ENCODE data around the gene TADA2B. TPM values are rescaled to one million over a fixed set of nuclear protein-coding genes. Genes with fewer than 3 reads are reported as not detected.

TADA2B gene
- total and polyA plus RNA-seq, 2 donors (not counting 1 experiment from before 2014, with no cell fraction given): 13.6 to 38.5 TPM

DNA sequence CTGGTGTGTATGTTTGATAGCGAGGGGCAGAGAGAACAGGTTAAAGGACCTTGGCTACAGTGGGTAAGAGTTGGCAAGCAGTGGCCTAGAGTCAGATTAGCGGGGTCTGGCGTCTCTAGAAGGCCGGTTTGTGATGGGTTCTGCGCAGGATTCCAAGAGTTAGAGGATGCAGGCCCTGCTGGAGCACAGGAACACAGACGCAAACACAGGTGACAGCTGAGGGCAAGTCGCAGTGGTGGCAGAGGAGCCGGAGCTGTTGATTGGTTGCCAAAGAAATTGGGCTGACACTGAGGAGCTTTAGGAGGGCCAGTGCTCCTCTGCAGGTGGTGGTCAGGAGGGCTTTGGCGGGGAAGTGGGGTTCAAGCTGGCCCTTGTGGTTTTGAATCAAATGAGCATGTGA is 3.8 kb downstream of the TADA2B start:
- H2AFZ ChIP-seq (ENCODE audit: insufficient read depth, low read depth, low read length, poor library complexity, severe bottlenecking): no peak overlapping the region
- H3K27ac Mint-ChIP-seq: no peak overlapping the region
- H3K27ac ChIP-seq (ENCODE audit: low read length in 2 of 2): no peak overlapping the region
- no peak overlapping the region for H3K4me3 ChIP-seq (ENCODE audit: control extremely low read depth in 1 of 5, extremely low read depth in 1 of 5, insufficient read depth in 1 of 5, low read depth in 2 of 5, low read length in 4 of 5)
- peaks cover 1 to 13% of the 10 kb centered on the region in 2 experiments for H3K36me3 ChIP-seq (replicated peaks in 1 of 2; ENCODE audit: control extremely low read depth in 1 of 2, control insufficient read depth in 1 of 2, extremely low read depth in 1 of 2, insufficient read depth in 2 of 2, low read length in 1 of 2)
- no peaks in the 10 kb centered on the region for H3K9me3 Mint-ChIP-seq (ENCODE audit: insufficient read depth)
- no peak overlapping the region for H3K9ac ChIP-seq (ENCODE audit: low read length)
- WGBS (ENCODE audit: insufficient coverage): 89% methylated on average over 9 of the region's 9 CpGs
- H3K4me1 Mint-ChIP-seq: peaks cover 56% of the 10 kb centered on the region
- intact Hi-C loops (cut with micrococcal nuclease): no loop called here
- POLR2A ChIA-PET: interaction anchor here (0.6 kb wide), 1 partner anchor 327 kb away, joined by 3 read pairs; no protein-coding TSS in a partner anchor
- H4K20me1 ChIP-seq (ENCODE audit: control insufficient read depth, insufficient read depth, low read length, poor library complexity, severe bottlenecking): peaks cover 83% of the 10 kb centered on the region
- H3K4me3 Mint-ChIP-seq: peak overlapping the region; percentile 91
- H3K27me3 ChIP-seq (replicated peaks in 1 of 4; ENCODE audit: control extremely low read depth in 1 of 4, control insufficient read depth in 3 of 4, insufficient read depth in 4 of 4, low read length in 3 of 4): no peaks in the 10 kb centered on the region
- DNase-seq: no peak
- no peak overlapping the region for H3K4me2 ChIP-seq (replicated peaks; ENCODE audit: low read depth, low read length, poor library complexity, severe bottlenecking)
- H3K4me1 ChIP-seq (ENCODE audit: control insufficient read depth in 2 of 2, insufficient read depth in 2 of 2, low read length in 2 of 2): peaks cover 29 to 45% of the 10 kb centered on the region in 2 donors
- no peak for TF ChIP-seq EZH2 (IDR thresholded peaks at IDR 0.05; ENCODE audit: borderline replicate concordance, insufficient read depth, low read depth, low read length, poor library complexity, severe bottlenecking)
- TF ChIP-seq, protein P1, sequence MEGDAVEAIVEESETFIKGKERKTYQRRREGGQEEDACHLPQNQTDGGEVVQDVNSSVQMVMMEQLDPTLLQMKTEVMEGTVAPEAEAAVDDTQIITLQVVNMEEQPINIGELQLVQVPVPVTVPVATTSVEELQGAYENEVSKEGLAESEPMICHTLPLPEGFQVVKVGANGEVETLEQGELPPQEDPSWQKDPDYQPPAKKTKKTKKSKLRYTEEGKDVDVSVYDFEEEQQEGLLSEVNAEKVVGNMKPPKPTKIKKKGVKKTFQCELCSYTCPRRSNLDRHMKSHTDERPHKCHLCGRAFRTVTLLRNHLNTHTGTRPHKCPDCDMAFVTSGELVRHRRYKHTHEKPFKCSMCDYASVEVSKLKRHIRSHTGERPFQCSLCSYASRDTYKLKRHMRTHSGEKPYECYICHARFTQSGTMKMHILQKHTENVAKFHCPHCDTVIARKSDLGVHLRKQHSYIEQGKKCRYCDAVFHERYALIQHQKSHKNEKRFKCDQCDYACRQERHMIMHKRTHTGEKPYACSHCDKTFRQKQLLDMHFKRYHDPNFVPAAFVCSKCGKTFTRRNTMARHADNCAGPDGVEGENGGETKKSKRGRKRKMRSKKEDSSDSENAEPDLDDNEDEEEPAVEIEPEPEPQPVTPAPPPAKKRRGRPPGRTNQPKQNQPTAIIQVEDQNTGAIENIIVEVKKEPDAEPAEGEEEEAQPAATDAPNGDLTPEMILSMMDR (IDR thresholded peaks at IDR 0.05): no peak
- peaks cover 85% of the 10 kb centered on the region for H3K79me2 ChIP-seq (ENCODE audit: control insufficient read depth, insufficient read depth, low read length)
- no peak for ATAC-seq (ENCODE audit: low read depth)
- H3K27me3 Mint-ChIP-seq: no peaks in the 10 kb centered on the region
- H3K9me3 ChIP-seq (ENCODE audit: control extremely low read depth in 1 of 3, control insufficient read depth in 2 of 3, insufficient read depth in 1 of 3, low read length in 2 of 3): no peaks in the 10 kb centered on the region
- CTCF ChIA-PET: interaction anchor here (1.3 to 9.5 kb wide), 2 partner anchors 20 to 174 kb away, joined by 5 to 164 read pairs; partner anchors contain the start of gene GRPEL1

DNA sequence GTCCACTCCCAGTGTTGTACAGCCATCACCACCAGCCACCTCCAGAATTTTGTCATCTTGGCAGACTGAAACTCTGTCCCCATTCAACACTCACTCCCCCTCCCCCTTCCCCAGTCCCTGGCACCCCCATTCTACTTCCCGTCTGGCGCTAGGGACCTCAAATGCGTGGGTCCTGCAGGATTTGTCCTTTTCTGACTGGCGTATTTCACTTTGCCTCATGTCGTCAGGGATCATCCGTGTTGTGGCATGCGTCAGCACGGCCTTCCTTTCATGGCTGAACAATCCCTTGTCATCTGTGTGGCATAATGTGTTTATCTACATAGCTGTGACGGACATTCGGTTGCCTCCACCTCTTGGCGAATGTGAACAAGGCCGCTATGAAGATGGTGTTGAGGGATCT is 5.5 kb downstream of the TADA2B start:
- Histone ChIP-seq H3K4me2 (replicated peaks; ENCODE audit: low read depth, low read length, poor library complexity, severe bottlenecking) (no peak overlapping the region), H3K27ac (ENCODE audit: low read length in 2 of 2) (no peak overlapping the region), H3K9ac (ENCODE audit: low read length) (no peak overlapping the region), H3K79me2 (ENCODE audit: control insufficient read depth, insufficient read depth, low read length) (peaks cover 100% of the 10 kb centered on the region), H3K36me3 (replicated peaks in 1 of 2; ENCODE audit: control extremely low read depth in 1 of 2, control insufficient read depth in 1 of 2, extremely low read depth in 1 of 2, insufficient read depth in 2 of 2, low read length in 1 of 2) (peaks cover 2 to 25% of the 10 kb centered on the region in 2 experiments), H3K4me3 (ENCODE audit: control extremely low read depth in 1 of 5, extremely low read depth in 1 of 5, insufficient read depth in 1 of 5, low read depth in 2 of 5, low read length in 4 of 5) (no peak overlapping the region), H3K4me1 (ENCODE audit: control insufficient read depth in 2 of 2, insufficient read depth in 2 of 2, low read length in 2 of 2) (peaks cover 25 to 47% of the 10 kb centered on the region in 2 donors), H4K20me1 (ENCODE audit: control insufficient read depth, insufficient read depth, low read length, poor library complexity, severe bottlenecking) (peaks cover 98% of the 10 kb centered on the region), H3K27me3 (replicated peaks in 1 of 4; ENCODE audit: control extremely low read depth in 1 of 4, control insufficient read depth in 3 of 4, insufficient read depth in 4 of 4, low read length in 3 of 4) (no peaks in the 10 kb centered on the region), H3K9me3 (ENCODE audit: control extremely low read depth in 1 of 3, control insufficient read depth in 2 of 3, insufficient read depth in 1 of 3, low read length in 2 of 3) (no peaks in the 10 kb centered on the region), H2AFZ (ENCODE audit: insufficient read depth, low read depth, low read length, poor library complexity, severe bottlenecking) (no peak overlapping the region)
- no peak overlapping the region for H3K4me3 Mint-ChIP-seq
- ATAC-seq (ENCODE audit: low read depth) (no peak), DNase-seq (no peak)
- peaks cover 54% of the 10 kb centered on the region for H3K4me1 Mint-ChIP-seq
- intact Hi-C loops (cut with micrococcal nuclease): no loop called here
- no peaks in the 10 kb centered on the region for H3K9me3 Mint-ChIP-seq (ENCODE audit: insufficient read depth)
- POLR2A ChIA-PET: interaction anchor here (0.7 kb wide), 1 partner anchor 32 kb away, joined by 3 read pairs; no protein-coding TSS in a partner anchor
- WGBS (ENCODE audit: insufficient coverage): 95% methylated on average over 11 of the region's 12 CpGs
- no peak overlapping the region for H3K27ac Mint-ChIP-seq
- no peak for TF ChIP-seq EZH2 (IDR thresholded peaks at IDR 0.05; ENCODE audit: borderline replicate concordance, insufficient read depth, low read depth, low read length, poor library complexity, severe bottlenecking)
- TF ChIP-seq, protein P1 (IDR thresholded peaks at IDR 0.05): no peak
- CTCF ChIA-PET: interaction anchor here (9.5 kb wide), 1 partner anchor 18 kb away, joined by 164 read pairs; the partner anchor contains the start of gene GRPEL1
- H3K27me3 Mint-ChIP-seq: no peaks in the 10 kb centered on the region

Data from B cell (primary cell).